DND-41 (cell line): Measurements from ENCODE around the gene KIF1C.

Experiments used
- ATAC-seq: fragments of 200-7000 bp; cut with Tn5 transposase; 3 replicates; pipeline ENCODE4 v1.9.1; 2021; ENCODE audit warnings: low read depth; ENCODE audit not compliant: insufficient read depth
- DNase-seq: peaks from one replicate; pipeline ENCODE4 v3.0.0-alpha.2; 2020
- H2AFZ ChIP-seq: 2 replicates; pipeline ENCODE4 v1.6.0; 2012; ENCODE audit warnings: low read depth, low read length
- H3K27ac ChIP-seq: 2 replicates; pipeline ENCODE4 v1.5.1; 2012; ENCODE audit warnings: low read length, inconsistent platforms
- H3K27me3 ChIP-seq: fragments of 200-600 bp; sonication (generic); 2 replicates; pipeline ENCODE4 v1.6.0; 2012; ENCODE audit warnings: low read length, mild to moderate bottlenecking, inconsistent platforms; ENCODE audit not compliant: insufficient read depth, poor library complexity
- H3K36me3 ChIP-seq: 2 replicates; pipeline ENCODE4 v1.5.1; 2012; ENCODE audit warnings: low read length, inconsistent platforms; ENCODE audit not compliant: insufficient read depth
- H3K4me1 ChIP-seq: 2 replicates; pipeline ENCODE4 v1.5.1; 2012; ENCODE audit warnings: mild to moderate bottlenecking, low read length; ENCODE audit not compliant: insufficient read depth
- H3K4me2 ChIP-seq: 2 replicates; pipeline ENCODE4 v1.6.0; 2012; ENCODE audit warnings: mild to moderate bottlenecking, moderate library complexity, low read length, inconsistent platforms; ENCODE audit not compliant: insufficient read depth
- H3K4me3 ChIP-seq, 2 experiments: fragments of 200-600 bp in 1 of 2; shearing (Covaris generic) in 1 of 2; 2 replicates each; pipeline ENCODE4 v1.5.1; 2012 to 2016; ENCODE audit warnings: inconsistent platforms in 2 of 2, low read length in 2 of 2, mild to moderate bottlenecking in 2 of 2, low read depth in 1 of 2, moderate library complexity in 1 of 2
- H3K79me2 ChIP-seq: 2 replicates; pipeline ENCODE4 v1.6.0; 2012; ENCODE audit warnings: low read length, inconsistent platforms; ENCODE audit not compliant: insufficient read depth
- H3K9ac ChIP-seq: 2 replicates; pipeline ENCODE4 v1.6.0; 2012; ENCODE audit warnings: low read depth, mild to moderate bottlenecking, inconsistent platforms, low read length, moderate library complexity
- H3K9me3 ChIP-seq: 2 replicates; pipeline ENCODE4 v1.5.1; 2012; ENCODE audit warnings: low read length, moderate library complexity, mild to moderate bottlenecking, inconsistent platforms; ENCODE audit not compliant: insufficient read depth, severe bottlenecking
- H4K20me1 ChIP-seq: 2 replicates; pipeline ENCODE4 v1.6.0; 2012; ENCODE audit warnings: low read length; ENCODE audit not compliant: insufficient read depth
- CTCF ChIP-seq: IDR thresholded peaks from 2 replicates; pipeline ENCODE4 v1.5.1; 2012; ENCODE audit warnings: borderline replicate concordance, low read length, moderate library complexity, mild to moderate bottlenecking; ENCODE audit not compliant: poor library complexity, severe bottlenecking; ENCODE audit errors: extremely low read depth
- EZH2 ChIP-seq: IDR thresholded peaks from 3 replicates; pipeline ENCODE4 v1.6.1; 2012; ENCODE audit warnings: borderline replicate concordance, low read depth, mild to moderate bottlenecking, moderate library complexity, low read length, inconsistent platforms; ENCODE audit not compliant: severe bottlenecking

The KIF1C gene

GRCh38 chr17:4978726-4979125, 19.0 kb upstream of the KIF1C start:
- peaks cover 76% of the 10 kb centered on the region for H3K36me3 ChIP-seq
- no peak overlapping the region for H3K9ac ChIP-seq
- H2AFZ ChIP-seq = no peak overlapping the region
- TF ChIP-seq EZH2 (no peak), CTCF (no peak)
- H4K20me1 ChIP-seq = no peaks in the 10 kb centered on the region
- H3K4me3 ChIP-seq = no peak overlapping the region
- H3K79me2 ChIP-seq = no peaks in the 10 kb centered on the region
- H3K4me1 ChIP-seq = peaks cover 6% of the 10 kb centered on the region
- no peaks in the 10 kb centered on the region for H3K27me3 ChIP-seq
- no peak for DNase-seq
- no peaks in the 10 kb centered on the region for H3K9me3 ChIP-seq
- no peak overlapping the region for H3K27ac ChIP-seq
- no peak overlapping the region for H3K4me2 ChIP-seq
- ATAC-seq = no peak

DNA sequence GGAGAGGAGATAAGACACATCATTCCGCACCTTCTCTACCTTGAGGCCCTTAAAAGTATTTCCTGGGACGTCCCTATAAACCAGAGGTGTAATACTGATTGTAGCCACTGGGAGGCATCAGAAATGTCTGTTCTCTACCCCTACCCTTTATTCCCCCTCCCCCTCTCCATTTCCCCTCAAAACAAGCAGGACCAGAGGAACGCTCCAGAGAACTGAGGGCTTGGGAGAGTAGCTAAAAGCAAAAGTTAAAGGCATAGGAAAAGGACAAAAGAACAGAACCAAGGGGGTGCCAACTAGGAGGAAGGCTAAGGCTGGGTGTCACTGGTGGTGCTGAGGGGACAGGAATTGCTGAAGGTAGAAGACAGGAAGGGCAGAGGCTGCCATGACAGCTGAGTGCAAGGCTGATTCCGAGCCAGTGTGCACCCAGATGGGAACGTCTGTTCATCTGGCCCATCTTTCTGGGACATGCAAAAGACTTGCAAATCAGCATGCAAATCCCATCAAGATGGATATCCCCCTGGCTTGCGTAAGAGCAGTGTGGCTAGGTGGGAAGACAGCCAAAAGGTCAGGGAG, 17.0 kb upstream of the KIF1C start:
- no peak overlapping the region; the same call in 1 of the 2 replicates for H2AFZ ChIP-seq
- H3K4me1 ChIP-seq = peaks cover 12% of the 10 kb centered on the region
- H3K4me2 ChIP-seq = no peak overlapping the region
- no peaks in the 10 kb centered on the region for H3K27me3 ChIP-seq
- no peaks in the 10 kb centered on the region for H3K9me3 ChIP-seq
- peak; percentile 66 for DNase-seq
- no peak for TF ChIP-seq EZH2
- peak; percentile 84 for TF ChIP-seq CTCF
- peaks cover 3% of the 10 kb centered on the region for H3K79me2 ChIP-seq
- peaks cover 64% of the 10 kb centered on the region for H3K36me3 ChIP-seq
- ATAC-seq = peak; percentile 82
- no peak overlapping the region for H3K4me3 ChIP-seq
- H3K27ac ChIP-seq = peak overlapping the region; percentile 3; the same call in 1 of the 2 replicates
- no peak overlapping the region for H3K9ac ChIP-seq
- no peaks in the 10 kb centered on the region for H4K20me1 ChIP-seq

GRCh38 chr17:4982305-4982704, 15.4 kb upstream of the KIF1C start:
- Histone ChIP-seq H3K36me3 (peaks cover 59% of the 10 kb centered on the region), H3K4me1 (peaks cover 26% of the 10 kb centered on the region), H3K27ac (no peak overlapping the region), H3K27me3 (no peaks in the 10 kb centered on the region), H3K4me2 (no peak overlapping the region), H2AFZ (no peak overlapping the region), H3K79me2 (peaks cover 19% of the 10 kb centered on the region), H4K20me1 (no peaks in the 10 kb centered on the region), H3K9ac (no peak overlapping the region), H3K4me3 (no peak overlapping the region), H3K9me3 (no peaks in the 10 kb centered on the region)
- ATAC-seq = no peak
- TF ChIP-seq EZH2 (no peak), CTCF (no peak)
- DNase-seq = no peak
